Loucy (cell line): ENCODE results near the gene MFAP1.

Source experiments
- H2AFZ ChIP-seq: fragments of 200-600 bp; sonication (generic); 2 replicates; pipeline ENCODE4 v1.6.0; 2016; ENCODE audit warnings: antibody characterized with exemption, mild to moderate bottlenecking, low read length, moderate library complexity
- H3F3A ChIP-seq: fragments of 200-600 bp; 2 replicates; pipeline ENCODE4 v1.6.0; 2016; ENCODE audit warnings: antibody characterized with exemption, low read depth, mild to moderate bottlenecking
- H3K27me3 ChIP-seq: fragments of 200-600 bp; sonication (generic); 2 replicates; pipeline ENCODE4 v1.6.1; 2014; ENCODE audit warnings: low read length, mild to moderate bottlenecking; ENCODE audit not compliant: insufficient read depth, poor library complexity, severe bottlenecking
- H3K36me3 ChIP-seq: fragments of 200-600 bp; sonication (generic); 2 replicates; pipeline ENCODE4 v1.6.1; 2016; ENCODE audit warnings: low read length; ENCODE audit not compliant: insufficient read depth
- H3K4me1 ChIP-seq: fragments of 200-600 bp; sonication (generic); 2 replicates; pipeline ENCODE4 v1.5.1; 2014; ENCODE audit warnings: low read length, mild to moderate bottlenecking; ENCODE audit not compliant: insufficient read depth, poor library complexity, severe bottlenecking
- H3K4me2 ChIP-seq: fragments of 200-600 bp; sonication (generic); 2 replicates; pipeline ENCODE4 v1.6.0; 2014; ENCODE audit warnings: antibody characterized with exemption, low read length, low read depth, mild to moderate bottlenecking; ENCODE audit not compliant: poor library complexity, severe bottlenecking
- H3K4me3 ChIP-seq: fragments of 200-600 bp; sonication (generic); 2 replicates; pipeline ENCODE4 v1.5.1; 2014; ENCODE audit warnings: low read length, mild to moderate bottlenecking, mixed read lengths; ENCODE audit not compliant: poor library complexity, severe bottlenecking
- H3K79me2 ChIP-seq: fragments of 200-600 bp; sonication (generic); 2 replicates; pipeline ENCODE4 v1.6.1; 2014; ENCODE audit warnings: low read length; ENCODE audit not compliant: insufficient read depth
- H3K9ac ChIP-seq: fragments of 200-600 bp; sonication (generic); 2 replicates; pipeline ENCODE4 v1.6.0; 2014; ENCODE audit warnings: mild to moderate bottlenecking, low read depth, low read length, moderate library complexity; ENCODE audit not compliant: poor library complexity, severe bottlenecking
- H3K9me2 ChIP-seq: fragments of 200-600 bp; sonication (generic); replicated peaks from 2 replicates; pipeline ENCODE4 v1.6.1; 2016; ENCODE audit warnings: low read depth, low read length, mixed read lengths
- H3K9me3 ChIP-seq: fragments of 200-600 bp; sonication (generic); 2 replicates; pipeline ENCODE4 v1.6.1; 2014; ENCODE audit warnings: mild to moderate bottlenecking, antibody characterized with exemption, low read length, low read depth; ENCODE audit not compliant: insufficient read depth
- H4K20me1 ChIP-seq: fragments of 200-600 bp; sonication (generic); 2 replicates; pipeline ENCODE4 v1.6.0; 2014; ENCODE audit warnings: antibody characterized with exemption, low read length, mild to moderate bottlenecking; ENCODE audit not compliant: insufficient read depth, poor library complexity, severe bottlenecking
- EZH2phosphoT487 ChIP-seq: fragments of 200-600 bp; IDR thresholded peaks from 2 replicates; pipeline ENCODE4 v1.6.1; 2018; ENCODE audit warnings: antibody characterized with exemption, mild to moderate bottlenecking, moderate library complexity, borderline replicate concordance
- TF ChIP-seq, protein P1 (sequence below): fragments of 200-600 bp; sonication (generic); conservative IDR thresholded peaks from 2 replicates; pipeline ENCODE4 v1.5.1; 2014; ENCODE audit warnings: mild to moderate bottlenecking, antibody characterized with exemption, low read length

Gene MFAP1

GRCh38 chr15:43775411-43775965 is 49.0 kb downstream of the MFAP1 start:
- Histone ChIP-seq H3K4me1 (peaks cover 19% of the 10 kb centered on the region), H3K79me2 (no peaks in the 10 kb centered on the region), H3F3A (0 out of 2 replicates have a peak, but pooled peaks cover 7% of the 10 kb centered on the region), H4K20me1 (peaks cover 9% of the 10 kb centered on the region), H3K4me2 (peak overlapping the region; percentile 80), H3K36me3 (peaks cover 33% of the 10 kb centered on the region; the same call in 1 of the 2 replicates), H3K9me3 (no peaks in the 10 kb centered on the region), H3K4me3 (peak overlapping the region; percentile 84), H3K9me2 (no peaks in the 10 kb centered on the region), H2AFZ (no peak overlapping the region), H3K9ac (peak overlapping the region; percentile 74), H3K27me3 (no peaks in the 10 kb centered on the region)
- TF ChIP-seq, protein P1, sequence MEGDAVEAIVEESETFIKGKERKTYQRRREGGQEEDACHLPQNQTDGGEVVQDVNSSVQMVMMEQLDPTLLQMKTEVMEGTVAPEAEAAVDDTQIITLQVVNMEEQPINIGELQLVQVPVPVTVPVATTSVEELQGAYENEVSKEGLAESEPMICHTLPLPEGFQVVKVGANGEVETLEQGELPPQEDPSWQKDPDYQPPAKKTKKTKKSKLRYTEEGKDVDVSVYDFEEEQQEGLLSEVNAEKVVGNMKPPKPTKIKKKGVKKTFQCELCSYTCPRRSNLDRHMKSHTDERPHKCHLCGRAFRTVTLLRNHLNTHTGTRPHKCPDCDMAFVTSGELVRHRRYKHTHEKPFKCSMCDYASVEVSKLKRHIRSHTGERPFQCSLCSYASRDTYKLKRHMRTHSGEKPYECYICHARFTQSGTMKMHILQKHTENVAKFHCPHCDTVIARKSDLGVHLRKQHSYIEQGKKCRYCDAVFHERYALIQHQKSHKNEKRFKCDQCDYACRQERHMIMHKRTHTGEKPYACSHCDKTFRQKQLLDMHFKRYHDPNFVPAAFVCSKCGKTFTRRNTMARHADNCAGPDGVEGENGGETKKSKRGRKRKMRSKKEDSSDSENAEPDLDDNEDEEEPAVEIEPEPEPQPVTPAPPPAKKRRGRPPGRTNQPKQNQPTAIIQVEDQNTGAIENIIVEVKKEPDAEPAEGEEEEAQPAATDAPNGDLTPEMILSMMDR: peak; percentile 30
- TF ChIP-seq EZH2phosphoT487: no peak

DNA sequence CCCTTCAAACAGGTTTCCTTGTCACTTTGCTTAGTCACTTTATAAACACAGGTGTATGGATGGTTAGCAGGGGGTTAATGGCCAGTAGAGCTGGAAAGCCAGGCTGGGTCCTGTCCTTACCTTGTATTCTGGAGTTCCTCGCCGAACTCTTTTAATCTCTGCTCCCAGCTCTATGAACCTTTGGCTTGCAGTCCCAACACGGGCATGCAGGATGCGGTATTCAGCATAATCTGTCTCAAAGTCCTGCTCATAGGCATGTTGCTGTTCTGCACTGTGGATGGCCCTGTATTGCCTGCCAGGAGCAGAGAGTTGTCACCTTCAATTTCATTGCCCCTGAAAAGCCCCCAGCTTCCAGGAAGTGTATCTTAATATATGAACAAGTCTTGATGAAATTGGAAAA is 50.4 kb downstream of the MFAP1 start:
- H3K27me3 ChIP-seq: no peaks in the 10 kb centered on the region
- H3K79me2 ChIP-seq: no peaks in the 10 kb centered on the region
- no peak overlapping the region for H2AFZ ChIP-seq
- H3K4me1 ChIP-seq: peaks cover 18% of the 10 kb centered on the region
- no peak overlapping the region for H3K4me2 ChIP-seq
- H3K9me3 ChIP-seq: no peaks in the 10 kb centered on the region
- H3K9ac ChIP-seq: no peak overlapping the region
- no peaks in the 10 kb centered on the region for H3K9me2 ChIP-seq
- H3K4me3 ChIP-seq: no peak overlapping the region
- H3K36me3 ChIP-seq: peaks cover 46% of the 10 kb centered on the region
- H3F3A ChIP-seq: 0 out of 2 replicates have a peak, but pooled peaks cover 10% of the 10 kb centered on the region
- no peak for TF ChIP-seq EZH2phosphoT487
- TF ChIP-seq, protein P1: no peak
- peaks cover 9% of the 10 kb centered on the region for H4K20me1 ChIP-seq

GRCh38 chr15:43772624-43773023 is 51.9 kb downstream of the MFAP1 start:
- peaks cover 60% of the 10 kb centered on the region for H3K36me3 ChIP-seq
- no peak overlapping the region for H3K9ac ChIP-seq
- no peak overlapping the region for H2AFZ ChIP-seq
- TF ChIP-seq EZH2phosphoT487: no peak
- TF ChIP-seq, protein P1: no peak
- H3K79me2 ChIP-seq: no peaks in the 10 kb centered on the region
- H4K20me1 ChIP-seq: peaks cover 9% of the 10 kb centered on the region
- H3K4me1 ChIP-seq: peaks cover 11% of the 10 kb centered on the region
- H3K4me2 ChIP-seq: no peak overlapping the region
- H3K27me3 ChIP-seq: no peaks in the 10 kb centered on the region
- H3F3A ChIP-seq: 0 out of 2 replicates have a peak, but pooled peaks cover 10% of the 10 kb centered on the region
- no peaks in the 10 kb centered on the region for H3K9me3 ChIP-seq
- H3K9me2 ChIP-seq: no peaks in the 10 kb centered on the region
- no peak overlapping the region for H3K4me3 ChIP-seq
